ENCODE measurements around the gene ZNF845.
A peak's percentile ranks its signal among the peaks of the same experiment; 100 is the strongest.
"Not testable (repeated sequence)": the region's sequence is repeated elsewhere in the genome, so short reads cannot be mapped to it uniquely, and the experiment has no call there.

Gene ZNF845

DNA sequence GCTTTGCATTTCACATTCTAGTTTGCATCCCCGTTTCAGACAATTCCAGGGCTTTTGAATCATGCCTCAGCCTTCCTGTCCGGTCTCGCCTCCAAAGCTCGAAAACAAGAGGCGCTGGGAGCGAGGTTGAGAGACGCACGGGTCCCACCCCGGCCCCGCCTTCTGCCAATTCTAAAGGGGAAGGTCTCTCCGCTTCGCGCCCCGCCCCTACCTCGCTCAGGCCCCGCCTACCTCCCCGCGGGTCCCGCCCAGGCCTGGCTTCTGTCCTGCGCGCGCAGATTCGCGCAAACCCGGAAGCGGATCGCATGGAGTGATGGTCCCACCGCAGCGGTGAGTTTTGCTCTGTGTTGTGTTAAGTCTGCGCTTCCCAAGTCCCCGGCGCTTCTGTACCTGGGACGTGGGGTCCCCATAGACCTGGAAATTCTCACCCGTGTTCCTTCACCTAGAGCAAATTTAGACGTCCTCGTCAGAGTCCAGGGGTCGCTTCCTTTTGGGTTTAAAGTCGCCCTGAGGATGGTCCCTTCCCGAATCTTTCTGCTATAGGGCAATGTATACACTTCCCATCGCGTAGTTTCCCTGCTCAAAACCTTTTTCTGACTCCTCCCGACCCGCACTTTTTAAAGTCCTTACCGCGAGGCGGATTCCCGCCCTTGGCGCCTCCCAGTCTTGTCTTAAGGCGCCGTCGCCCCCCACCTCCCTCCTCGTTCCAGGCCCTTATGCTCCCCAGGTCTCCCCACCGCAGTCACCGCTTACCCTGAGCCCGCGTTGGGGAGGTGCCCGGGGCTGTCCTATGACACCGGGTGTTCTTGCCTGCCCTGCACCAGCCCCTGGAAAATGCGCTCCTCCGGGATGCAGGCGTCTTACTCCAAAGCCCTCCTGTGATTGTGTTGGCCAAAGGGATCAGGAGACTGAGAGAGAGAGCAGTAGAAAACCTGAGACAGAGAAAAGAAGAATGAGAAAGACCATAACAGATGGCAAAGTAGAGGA is at the start of gene ZNF845:
Gene ZNF845 (plus strand): TSS at position 287 of the 987 bp plus-strand sequence. CDS start 7,559 bp downstream, outside the sequence.
- DNase-seq, result peak; percentile 94

- DNase-seq, result no peak
Observed at GRCh38 chr19:53285087-53285486, 48.5 kb upstream of the ZNF845 start.

DNA sequence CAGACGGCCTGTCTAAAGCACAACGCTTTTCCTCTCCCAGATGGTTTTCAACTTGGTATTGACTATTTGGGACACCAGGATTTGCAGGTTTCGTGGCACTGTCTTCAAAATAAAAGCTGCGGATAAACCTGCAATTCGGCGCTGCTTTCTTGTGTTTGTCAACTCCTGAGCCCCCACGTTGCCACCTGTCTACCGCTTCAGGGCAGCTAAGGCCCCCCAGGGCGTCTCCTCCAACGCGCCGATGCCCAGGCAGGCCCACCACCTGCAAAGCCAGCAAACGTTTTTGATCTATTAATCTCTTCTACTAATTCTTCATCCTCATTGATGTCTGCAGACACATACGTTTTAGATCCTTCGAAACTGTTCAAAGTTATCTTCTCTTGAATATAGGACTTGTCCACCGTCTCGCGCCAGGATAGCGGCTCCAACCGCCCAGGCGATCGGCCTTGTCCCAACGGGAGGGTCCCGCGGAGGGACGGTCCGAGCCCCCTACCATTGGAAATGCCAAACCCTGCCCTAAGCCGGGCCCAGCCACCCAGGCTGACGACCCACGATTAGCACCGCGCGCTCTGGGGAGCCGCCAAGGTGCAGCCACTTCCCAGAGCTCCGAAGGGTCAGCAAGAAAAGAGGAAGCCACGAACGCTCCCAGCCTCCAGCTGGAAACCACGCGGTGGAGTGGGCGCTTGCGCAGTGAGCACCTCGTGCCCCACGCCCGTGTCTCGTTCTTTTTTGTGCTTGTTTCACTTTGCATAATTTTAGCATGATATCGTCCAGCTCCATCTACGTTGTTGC is 42.6 kb upstream of the ZNF845 start:
- DNase-seq, result no peak

GRCh38 chr19:53294786-53295441 is 38.6 kb upstream of the ZNF845 start:
- DNase-seq, result no peak

DNA sequence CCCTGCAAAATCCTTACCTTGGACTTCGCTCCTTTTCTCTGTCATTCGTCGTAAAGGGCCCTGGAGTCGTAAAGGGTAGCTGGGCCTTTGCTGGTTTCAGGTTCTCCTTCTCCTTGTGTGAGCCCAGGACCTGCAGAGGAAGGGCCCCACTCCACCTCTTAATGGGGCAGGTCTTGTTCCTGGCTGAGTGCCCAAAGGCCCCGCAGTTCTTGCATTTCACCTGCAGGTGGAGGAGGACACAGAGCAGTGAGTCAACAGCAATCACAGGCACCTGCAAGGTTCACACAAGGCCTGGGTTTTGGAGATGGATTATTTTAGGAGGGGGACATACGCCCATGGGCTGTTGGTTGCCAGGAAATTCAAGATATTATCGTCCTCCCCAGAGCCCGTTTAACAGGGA is 32.2 kb upstream of the ZNF845 start:
- DNase-seq, result not testable (repeated sequence)

DNA sequence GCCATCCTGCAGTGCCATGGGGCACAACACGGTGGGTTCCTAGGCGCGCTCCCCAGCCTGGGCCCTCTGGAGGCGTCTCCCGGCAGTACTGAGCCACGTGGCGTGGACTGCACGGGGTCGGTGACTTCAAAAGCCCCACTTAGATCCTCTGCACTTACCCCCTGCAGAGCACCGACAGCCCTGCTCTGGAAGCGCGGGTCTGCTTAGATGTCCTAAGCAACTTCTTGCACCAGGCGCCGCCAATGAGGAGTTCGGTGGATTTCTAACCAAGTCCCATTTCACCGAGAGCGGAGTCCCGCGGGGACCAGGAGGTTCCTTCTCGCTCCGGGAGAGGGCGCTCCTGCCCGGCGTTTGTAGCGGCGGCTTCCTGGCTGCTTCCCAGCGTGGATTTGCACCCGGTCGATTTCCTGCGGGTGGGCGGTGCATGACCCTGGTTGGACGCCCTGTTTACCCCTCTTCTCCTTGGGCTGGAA is 25.2 kb upstream of the ZNF845 start:
- DNase-seq, result peak; percentile 6

GRCh38 chr19:53311044-53311443 is 22.5 kb upstream of the ZNF845 start:
- no peak for DNase-seq

- no peak for DNase-seq
Observed at GRCh38 chr19:53311897-53312296, 21.7 kb upstream of the ZNF845 start.

DNA sequence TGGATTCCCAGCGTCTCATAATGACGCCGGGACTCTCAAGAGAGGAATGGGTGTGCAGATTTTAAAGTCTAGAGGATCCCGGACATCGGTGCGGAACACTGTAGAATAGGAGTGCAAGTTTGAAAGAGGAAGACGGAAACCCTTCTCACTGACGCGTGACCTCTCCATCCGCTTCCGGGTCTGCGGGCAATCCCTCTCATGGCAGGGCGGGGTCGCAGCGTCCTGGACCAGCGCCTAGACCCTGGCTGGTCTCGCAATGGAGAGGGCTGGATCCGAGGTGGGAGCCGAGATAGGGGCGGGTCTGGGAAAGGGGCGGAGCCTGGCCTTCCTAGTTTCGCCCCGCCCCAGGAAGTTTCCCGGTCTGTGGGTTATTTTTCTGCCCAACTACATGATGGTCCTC is 4.6 kb upstream of the ZNF845 start:
- DNase-seq, result peak; percentile 27

DNA sequence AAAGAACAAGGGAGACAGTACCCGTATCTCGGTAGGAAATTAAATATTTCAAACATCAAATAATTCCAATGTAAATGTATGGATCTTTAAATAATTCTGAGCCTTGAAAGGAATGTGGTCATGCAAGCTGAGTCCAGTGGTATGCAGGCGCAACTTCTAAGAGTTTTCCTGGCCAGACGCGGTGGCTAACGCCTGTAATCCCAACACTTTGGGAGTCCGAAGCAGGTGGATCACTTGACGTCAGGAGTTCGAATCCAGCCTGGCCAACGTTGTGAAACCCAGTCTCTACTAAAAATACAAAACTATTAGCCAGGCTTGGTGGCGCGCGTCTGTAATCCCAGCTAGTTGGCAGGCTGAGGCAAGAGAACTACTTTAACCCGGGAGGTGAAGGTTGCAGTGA is 1.1 kb upstream of the ZNF845 start:
- no peak for DNase-seq

GRCh38 chr19:53333066-53333462 is 485 bp upstream of the ZNF845 start:
- DNase-seq, result peak; percentile 38

DNA sequence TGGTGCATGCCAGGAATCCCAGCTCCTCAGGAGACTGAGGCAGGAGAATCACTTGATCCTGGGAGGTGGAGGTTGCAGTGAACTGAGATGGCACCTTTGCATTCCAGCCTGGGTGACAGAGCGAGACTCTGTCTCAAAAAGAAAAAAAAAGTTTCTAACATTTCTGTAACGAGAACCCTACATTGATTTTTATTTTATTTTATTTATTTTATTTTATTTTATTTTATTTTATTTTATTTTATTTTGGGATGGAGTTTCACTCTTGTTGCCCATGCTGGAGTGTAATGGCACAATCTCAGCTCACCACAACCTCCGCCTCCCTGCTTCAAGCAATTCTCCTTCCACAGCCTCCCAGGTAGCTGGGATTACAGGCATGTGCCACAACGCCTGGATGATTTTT is 10.9 kb downstream of the ZNF845 start:
- not testable (repeated sequence) for DNase-seq

GRCh38 chr19:53355739-53356138 is 22.2 kb downstream of the ZNF845 start:
- no peak for DNase-seq

DNA sequence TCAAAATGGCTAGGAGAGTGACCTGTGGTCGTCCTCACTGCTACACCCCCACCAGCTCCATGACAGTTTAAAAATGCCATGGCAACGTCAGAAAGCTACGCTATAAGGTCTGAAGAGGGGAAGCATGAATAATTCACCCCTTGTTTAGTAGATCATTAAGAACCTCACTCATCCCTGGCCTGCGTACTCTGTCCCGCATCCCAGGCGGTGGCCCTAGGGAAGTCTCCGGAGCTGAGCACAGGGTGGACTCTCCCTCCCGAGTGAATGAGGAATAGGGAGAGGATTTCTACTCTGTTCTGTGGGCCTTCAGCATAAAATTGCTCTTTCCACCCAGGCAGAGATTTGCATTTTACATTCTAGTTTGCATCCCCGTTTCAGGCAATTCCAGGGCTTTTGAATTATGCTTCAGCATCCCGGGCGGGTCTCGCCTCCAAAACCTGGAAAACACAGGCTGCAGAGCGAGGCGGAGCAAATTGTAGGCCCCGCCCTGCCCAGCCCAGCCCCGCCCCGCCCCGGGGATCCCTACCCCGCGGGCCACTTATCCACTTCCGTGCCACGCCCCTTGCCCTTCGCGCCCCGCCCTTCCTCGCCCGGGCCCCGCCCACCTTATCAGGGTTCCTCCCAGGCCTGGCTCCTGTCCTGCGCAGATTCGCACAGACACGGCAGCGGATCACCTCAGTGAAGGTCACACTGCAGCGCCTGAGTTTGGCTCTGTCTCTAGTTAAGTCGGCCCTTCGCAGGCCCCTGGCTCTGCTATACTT is 24.5 kb downstream of the ZNF845 start:
- no peak for DNase-seq

- DNase-seq, result not testable (repeated sequence)
Observed at GRCh38 chr19:53360056-53360455, 26.5 kb downstream of the ZNF845 start.

GRCh38 chr19:53365134-53365898 is 31.8 kb downstream of the ZNF845 start, which contains the start of gene ZNF525:
ZNF525 (plus strand) TSS chr19:53365705; CDS start chr19:53372282, 6,577 bp downstream.
- DNase-seq, result peak; percentile 95

DNA sequence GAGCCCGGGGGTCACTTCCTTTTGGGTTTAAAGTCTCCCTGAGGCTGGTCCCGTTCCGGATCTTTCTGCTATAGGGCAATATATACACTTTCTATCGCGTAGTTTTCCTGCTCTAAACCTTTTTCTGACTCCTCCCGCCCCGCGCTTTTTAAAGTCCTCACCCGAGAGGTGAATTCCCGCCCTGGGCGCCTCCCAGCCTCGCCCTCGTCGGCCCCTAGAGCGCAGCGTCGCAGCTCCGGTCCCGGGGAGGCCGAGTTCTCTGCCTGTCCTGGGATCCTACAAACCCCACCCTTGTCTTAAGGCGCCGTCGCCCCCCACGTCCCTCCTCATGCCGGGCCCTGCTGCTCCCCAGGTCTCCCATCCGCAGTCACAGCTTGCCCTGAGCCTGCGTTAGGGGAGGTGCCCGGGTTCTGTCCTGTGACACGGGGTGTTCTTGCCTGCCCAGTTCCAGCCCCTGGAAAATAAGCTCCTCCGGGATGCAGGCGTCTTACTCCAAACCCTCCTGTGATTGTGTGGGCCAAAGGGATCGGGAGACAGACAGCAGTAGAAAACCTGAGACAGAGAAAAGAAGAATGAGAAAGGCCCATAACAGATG is 32.4 kb downstream of the ZNF845 start:
- DNase-seq, result peak; percentile 47

- no peak for DNase-seq
Observed at GRCh38 chr19:53372196-53372595, 38.6 kb downstream of the ZNF845 start.

- no peak for DNase-seq
Observed at GRCh38 chr19:53374288-53374687, 40.7 kb downstream of the ZNF845 start.

DNA sequence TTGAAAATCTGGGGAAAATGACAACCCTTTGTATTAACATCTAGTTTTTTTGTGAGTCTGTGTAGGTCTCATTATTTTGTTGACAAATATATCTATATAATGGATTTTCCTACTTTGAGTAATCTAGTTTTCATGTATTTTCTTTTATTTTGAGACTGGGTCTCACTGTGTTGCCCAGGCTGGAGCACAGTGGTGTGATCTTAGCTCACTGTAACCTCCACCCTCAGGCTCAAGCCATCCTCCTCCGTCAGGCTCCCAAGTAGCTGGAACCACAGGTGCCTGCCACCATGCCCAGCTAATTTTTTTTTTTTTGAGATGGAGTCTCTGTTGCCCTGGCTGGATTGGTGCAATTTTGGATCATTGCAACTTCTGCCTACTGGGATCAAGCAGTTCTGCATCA is 41.2 kb downstream of the ZNF845 start:
- DNase-seq, result no peak

DNA sequence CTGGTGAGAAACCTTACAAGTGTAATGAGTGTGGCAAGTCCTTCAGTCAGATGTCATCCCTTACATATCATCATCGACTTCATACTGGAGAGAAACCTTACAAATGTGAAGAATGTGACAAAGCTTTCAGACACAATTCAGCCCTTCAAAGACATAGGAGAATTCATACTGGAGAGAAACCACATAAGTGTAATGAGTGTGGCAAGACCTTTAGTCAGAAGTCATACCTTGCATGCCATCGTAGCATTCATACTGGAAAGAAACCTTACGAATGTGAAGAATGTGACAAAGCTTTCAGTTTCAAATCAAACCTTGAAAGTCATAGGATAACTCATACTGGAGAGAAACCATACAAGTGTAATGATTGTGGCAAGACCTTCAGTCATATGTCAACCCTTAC is 47.8 kb downstream of the ZNF845 start:
- no peak for DNase-seq
